SK-N-SH (cell line): Measurements from ENCODE around the gene MCCD1. TPM values are rescaled to one million over a fixed set of nuclear protein-coding genes. Genes with fewer than 3 reads are reported as not detected.

Experiments used
- CTCF ChIA-PET: fragments of 300-600, 350-600 bp; formaldehyde crosslinking; extraction: SDS; loops from one replicate; lab custom pipeline; 2021; lab: Yijun Ruan, JAX
- POLR2A ChIA-PET: fragments of 350-600 bp; sonication (Branson Sonifier 250); formaldehyde crosslinking; extraction: SDS; loops from one replicate; lab custom pipeline; 2020; ENCODE audit warnings: antibody characterized with exemption, inconsistent platforms; lab: Yijun Ruan, JAX
- DNase-seq: peaks from one replicate; pipeline ENCODE4 v3.0.0; 2012
- H2AFZ ChIP-seq: fragments of 200-600 bp; sonication (generic); 2 replicates; pipeline ENCODE4 v1.8.1; 2016; ENCODE audit warnings: antibody characterized with exemption, mild to moderate bottlenecking, low read depth
- H3F3A ChIP-seq: fragments of 200-600 bp; sonication (generic); replicated peaks from 2 replicates; pipeline ENCODE3; 2016; ENCODE audit warnings: antibody characterized with exemption, mild to moderate bottlenecking; ENCODE audit not compliant: insufficient read depth
- H3K27ac ChIP-seq, 2 experiments: fragments of 200-500 bp in 1 of 2; fragments of 200-600 bp in 1 of 2; sonication (Bioruptor generic) in 1 of 2; sonication (generic), shearing (Covaris generic) in 1 of 2; 2 replicates each; pipeline versions ENCODE4 v1.5.1 to v1.6.1; 2014 to 2016; ENCODE audit warnings: low read depth in 2 of 2, inconsistent platforms in 1 of 2, low read length in 1 of 2, mild to moderate bottlenecking in 1 of 2, mixed read lengths in 1 of 2
- H3K27me3 ChIP-seq: fragments of 200-600 bp; sonication (generic), shearing (Covaris generic); 2 replicates; pipeline ENCODE4 v1.6.1; 2016; ENCODE audit warnings: mixed run types; ENCODE audit not compliant: insufficient read depth
- H3K36me3 ChIP-seq, 2 experiments: fragments of 200-500 bp in 1 of 2; fragments of 200-600 bp in 1 of 2; sonication (Bioruptor generic) in 1 of 2; sonication (generic) in 1 of 2; replicated peaks in 1 of 2; 2 replicates each; pipeline versions ENCODE3 to v1.5.1; 2014 to 2016; ENCODE audit warnings: low read length in 1 of 2, mild to moderate bottlenecking in 1 of 2; ENCODE audit not compliant: insufficient read depth in 2 of 2, control insufficient read depth in 1 of 2
- H3K4me1 ChIP-seq, 2 experiments: fragments of 200-500 bp in 1 of 2; fragments of 200-600 bp in 1 of 2; sonication (Bioruptor generic) in 1 of 2; sonication (generic), shearing (Covaris generic) in 1 of 2; 2 replicates each; pipeline versions ENCODE4 v1.5.1 to v1.6.1; 2014 to 2016; ENCODE audit warnings: low read depth in 1 of 2, low read length in 1 of 2, mixed run types in 1 of 2; ENCODE audit not compliant: insufficient read depth in 2 of 2, control insufficient read depth in 1 of 2
- H3K4me2 ChIP-seq: fragments of 200-600 bp; sonication (generic), shearing (Covaris generic); 2 replicates; pipeline ENCODE4 v1.6.1; 2017; ENCODE audit warnings: mixed run types
- H3K4me3 ChIP-seq, 2 experiments: fragments of 200-500 bp in 1 of 2; fragments of 200-600 bp in 1 of 2; sonication (Bioruptor generic) in 1 of 2; sonication (generic), shearing (Covaris generic) in 1 of 2; 2 replicates each; pipeline versions ENCODE4 v1.5.1 to v1.8.1; 2014 to 2016; ENCODE audit warnings: low read depth in 2 of 2, inconsistent platforms in 1 of 2, low read length in 1 of 2, mild to moderate bottlenecking in 1 of 2, mixed read lengths in 1 of 2, moderate library complexity in 1 of 2
- H3K79me2 ChIP-seq: fragments of 200-600 bp; sonication (generic); 2 replicates; pipeline ENCODE4 v1.8.1; 2017; ENCODE audit warnings: mild to moderate bottlenecking; ENCODE audit not compliant: insufficient read depth
- H3K9ac ChIP-seq: fragments of 200-600 bp; sonication (generic); 2 replicates; pipeline ENCODE4 v1.6.1; 2017; ENCODE audit warnings: mixed run types
- H3K9me2 ChIP-seq: fragments of 200-600 bp; sonication (generic); 2 replicates; pipeline ENCODE4 v1.6.1; 2017; ENCODE audit warnings: mixed run types
- H3K9me3 ChIP-seq: fragments of 200-600 bp; sonication (generic); 2 replicates; pipeline ENCODE4 v1.6.1; 2017; ENCODE audit warnings: mixed run types, mild to moderate bottlenecking, moderate library complexity
- H4K20me1 ChIP-seq: fragments of 200-600 bp; sonication (generic); 2 replicates; pipeline ENCODE4 v1.6.1; 2017; ENCODE audit warnings: mild to moderate bottlenecking, mixed run types; ENCODE audit not compliant: insufficient read depth
- FOSL2 ChIP-seq: IDR thresholded peaks from 2 replicates; pipeline ENCODE4 v1.4.0; 2012; ENCODE audit warnings: low read depth, mild to moderate bottlenecking, moderate library complexity, borderline replicate concordance
- GATA2 ChIP-seq: sonication (generic); formaldehyde crosslinking; IDR thresholded peaks from 2 replicates; pipeline ENCODE4 v1.5.0; 2020; ENCODE audit warnings: mild to moderate bottlenecking, missing genetic modification reagents
- NRF1 ChIP-seq: IDR thresholded peaks from 2 replicates; pipeline ENCODE4 v1.6.1; 2012; ENCODE audit warnings: low read depth, mild to moderate bottlenecking, low read length
- RFX5 ChIP-seq: IDR thresholded peaks from 2 replicates; pipeline ENCODE4 v1.6.1; 2012; ENCODE audit warnings: mild to moderate bottlenecking, improper control_type of control experiment, low read length
- RXRA ChIP-seq: IDR thresholded peaks from 2 replicates; pipeline ENCODE4 v1.4.0; 2012; ENCODE audit warnings: low read depth, mild to moderate bottlenecking, borderline replicate concordance
- TAF1 ChIP-seq: IDR thresholded peaks from 2 replicates; pipeline ENCODE4 v1.6.1; 2012; ENCODE audit warnings: low read depth, mild to moderate bottlenecking, low read length, moderate library complexity, borderline replicate concordance
- YY1 ChIP-seq: IDR thresholded peaks from 2 replicates; pipeline ENCODE4 v1.4.0; 2012; ENCODE audit warnings: low read depth, mild to moderate bottlenecking
- WGBS: methylation state at CpG from one replicate; pipeline ENCODE4 v1.1.6; 2017; ENCODE audit warnings: low lambda C conversion rate; 5-methylcytosine and 5-hydroxymethylcytosine counted together
- polyA plus RNA-seq, 3 experiments: library from polyadenylated mRNA; depleted of rRNA; stranded (reverse); fragments of >200 nt; gene quantifications; 2 replicates each; pipeline ENCODE4 v1.2.3, GENCODE V29; 2012
- TF ChIP-seq, protein P1 (sequence below): IDR thresholded peaks from 2 replicates; pipeline ENCODE4 v1.6.1; 2012; ENCODE audit warnings: mild to moderate bottlenecking, low read depth, low read length, moderate library complexity
- TF ChIP-seq, protein P2 (sequence below): IDR thresholded peaks from 2 replicates; pipeline ENCODE4; 2012

Gene MCCD1
- polyA plus RNA-seq, 1 of the 3 experiments (the other 2 are of a cell fraction), result not detected

DNA sequence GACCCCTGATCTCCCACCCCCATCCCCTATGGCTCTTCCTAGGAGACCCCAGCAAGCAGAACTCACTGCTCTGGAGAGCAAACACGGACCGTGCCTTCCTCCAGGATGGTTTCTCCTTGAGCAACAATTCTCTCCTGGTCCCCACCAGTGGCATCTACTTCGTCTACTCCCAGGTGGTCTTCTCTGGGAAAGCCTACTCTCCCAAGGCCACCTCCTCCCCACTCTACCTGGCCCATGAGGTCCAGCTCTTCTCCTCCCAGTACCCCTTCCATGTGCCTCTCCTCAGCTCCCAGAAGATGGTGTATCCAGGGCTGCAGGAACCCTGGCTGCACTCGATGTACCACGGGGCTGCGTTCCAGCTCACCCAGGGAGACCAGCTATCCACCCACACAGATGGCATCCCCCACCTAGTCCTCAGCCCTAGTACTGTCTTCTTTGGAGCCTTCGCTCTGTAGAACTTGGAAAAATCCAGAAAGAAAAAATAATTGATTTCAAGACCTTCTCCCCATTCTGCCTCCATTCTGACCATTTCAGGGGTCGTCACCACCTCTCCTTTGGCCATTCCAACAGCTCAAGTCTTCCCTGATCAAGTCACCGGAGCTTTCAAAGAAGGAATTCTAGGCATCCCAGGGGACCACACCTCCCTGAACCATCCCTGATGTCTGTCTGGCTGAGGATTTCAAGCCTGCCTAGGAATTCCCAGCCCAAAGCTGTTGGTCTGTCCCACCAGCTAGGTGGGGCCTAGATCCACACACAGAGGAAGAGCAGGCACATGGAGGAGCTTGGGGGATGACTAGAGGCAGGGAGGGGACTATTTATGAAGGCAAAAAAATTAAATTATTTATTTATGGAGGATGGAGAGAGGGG is 44.7 kb downstream of the MCCD1 start:
- no peaks in the 10 kb centered on the region for H4K20me1 ChIP-seq
- no peaks in the 10 kb centered on the region; the same call in 1 of the 2 replicates for H3K9me3 ChIP-seq
- H3K4me2 ChIP-seq, result no peak overlapping the region
- H3F3A ChIP-seq, result peaks cover 2% of the 10 kb centered on the region
- TF ChIP-seq, protein P1, sequence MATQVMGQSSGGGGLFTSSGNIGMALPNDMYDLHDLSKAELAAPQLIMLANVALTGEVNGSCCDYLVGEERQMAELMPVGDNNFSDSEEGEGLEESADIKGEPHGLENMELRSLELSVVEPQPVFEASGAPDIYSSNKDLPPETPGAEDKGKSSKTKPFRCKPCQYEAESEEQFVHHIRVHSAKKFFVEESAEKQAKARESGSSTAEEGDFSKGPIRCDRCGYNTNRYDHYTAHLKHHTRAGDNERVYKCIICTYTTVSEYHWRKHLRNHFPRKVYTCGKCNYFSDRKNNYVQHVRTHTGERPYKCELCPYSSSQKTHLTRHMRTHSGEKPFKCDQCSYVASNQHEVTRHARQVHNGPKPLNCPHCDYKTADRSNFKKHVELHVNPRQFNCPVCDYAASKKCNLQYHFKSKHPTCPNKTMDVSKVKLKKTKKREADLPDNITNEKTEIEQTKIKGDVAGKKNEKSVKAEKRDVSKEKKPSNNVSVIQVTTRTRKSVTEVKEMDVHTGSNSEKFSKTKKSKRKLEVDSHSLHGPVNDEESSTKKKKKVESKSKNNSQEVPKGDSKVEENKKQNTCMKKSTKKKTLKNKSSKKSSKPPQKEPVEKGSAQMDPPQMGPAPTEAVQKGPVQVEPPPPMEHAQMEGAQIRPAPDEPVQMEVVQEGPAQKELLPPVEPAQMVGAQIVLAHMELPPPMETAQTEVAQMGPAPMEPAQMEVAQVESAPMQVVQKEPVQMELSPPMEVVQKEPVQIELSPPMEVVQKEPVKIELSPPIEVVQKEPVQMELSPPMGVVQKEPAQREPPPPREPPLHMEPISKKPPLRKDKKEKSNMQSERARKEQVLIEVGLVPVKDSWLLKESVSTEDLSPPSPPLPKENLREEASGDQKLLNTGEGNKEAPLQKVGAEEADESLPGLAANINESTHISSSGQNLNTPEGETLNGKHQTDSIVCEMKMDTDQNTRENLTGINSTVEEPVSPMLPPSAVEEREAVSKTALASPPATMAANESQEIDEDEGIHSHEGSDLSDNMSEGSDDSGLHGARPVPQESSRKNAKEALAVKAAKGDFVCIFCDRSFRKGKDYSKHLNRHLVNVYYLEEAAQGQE, result no peak
- TF ChIP-seq RFX5 (no peak), TAF1 (no peak), GATA2 (CRISPR knock-in tag) (no peak), YY1 (no peak), NRF1 (no peak), RXRA (no peak), FOSL2 (no peak)
- TF ChIP-seq, protein P2, sequence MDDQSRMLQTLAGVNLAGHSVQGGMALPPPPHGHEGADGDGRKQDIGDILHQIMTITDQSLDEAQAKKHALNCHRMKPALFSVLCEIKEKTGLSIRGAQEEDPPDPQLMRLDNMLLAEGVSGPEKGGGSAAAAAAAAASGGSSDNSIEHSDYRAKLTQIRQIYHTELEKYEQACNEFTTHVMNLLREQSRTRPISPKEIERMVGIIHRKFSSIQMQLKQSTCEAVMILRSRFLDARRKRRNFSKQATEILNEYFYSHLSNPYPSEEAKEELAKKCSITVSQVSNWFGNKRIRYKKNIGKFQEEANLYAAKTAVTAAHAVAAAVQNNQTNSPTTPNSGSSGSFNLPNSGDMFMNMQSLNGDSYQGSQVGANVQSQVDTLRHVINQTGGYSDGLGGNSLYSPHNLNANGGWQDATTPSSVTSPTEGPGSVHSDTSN, result no peak
- TF ChIP-seq, all 33 proteins: peak for 0
- no peak overlapping the region for H3K27ac ChIP-seq
- POLR2A ChIA-PET, result no interaction called here
- CTCF ChIA-PET, result interaction anchor here (0.9 to 17.6 kb wide), 5 partner anchors 10 to 67 kb away, joined by 3 to 312 read pairs (median 3); partner anchors contain the start of genes ATP6V1G2 and NFKBIL1
- no peaks in the 10 kb centered on the region; a peak in 1 of 4 replicates for H3K4me1 ChIP-seq
- no peaks in the 10 kb centered on the region for H3K27me3 ChIP-seq
- H2AFZ ChIP-seq, result no peak overlapping the region
- H3K9ac ChIP-seq, result no peak overlapping the region
- no peak overlapping the region for H3K4me3 ChIP-seq
- 56% methylated on average over 9 of the region's 9 CpGs for WGBS
- H3K36me3 ChIP-seq, result no peaks in the 10 kb centered on the region
- H3K79me2 ChIP-seq, result no peaks in the 10 kb centered on the region
- DNase-seq, result no peak
- H3K9me2 ChIP-seq, result no peaks in the 10 kb centered on the region
